Measurements from ENCODE around the gene GOLT1A.

The GOLT1A gene

GRCh38 chr1:204261746-204262505, 48.1 kb upstream of the GOLT1A start:
- Histone ChIP-seq H2AFZ (ENCODE audit: low read length) (no peak overlapping the region), H3K4me2 (ENCODE audit: low read length) (no peak overlapping the region), H4K20me1 (ENCODE audit: insufficient read depth, low read length) (no peaks in the 10 kb centered on the region), H3K27ac (ENCODE audit: low read depth, low read length, poor library complexity, severe bottlenecking) (no peak overlapping the region), H3K27me3 (ENCODE audit: insufficient read depth, low read length) (peaks cover 4% of the 10 kb centered on the region), H3K36me3 (ENCODE audit: insufficient read depth, low read length) (no peaks in the 10 kb centered on the region), H3F3A (ENCODE audit: insufficient read depth, low read length) (no peaks in the 10 kb centered on the region), H3K9me2 (ENCODE audit: low read depth, low read length) (no peaks in the 10 kb centered on the region), H3K9me3 (ENCODE audit: low read length) (no peaks in the 10 kb centered on the region), H3K4me3 (ENCODE audit: low read depth, low read length, poor library complexity, severe bottlenecking) (no peak overlapping the region), H3K4me1 (ENCODE audit: insufficient read depth, low read length, severe bottlenecking) (no peaks in the 10 kb centered on the region), H3K79me2 (ENCODE audit: insufficient read depth, low read length) (no peaks in the 10 kb centered on the region), H3K9ac (ENCODE audit: low read length) (no peak overlapping the region)
- TF ChIP-seq CTCF (IDR thresholded peaks at IDR 0.05; ENCODE audit: low read length) (no peak), EZH2 (IDR thresholded peaks at IDR 0.05; ENCODE audit: borderline replicate concordance, low read length) (no peak)

- Histone ChIP-seq H3K9ac (ENCODE audit: low read length) (no peak overlapping the region), H3K36me3 (ENCODE audit: insufficient read depth, low read length) (no peaks in the 10 kb centered on the region), H3K9me3 (ENCODE audit: low read length) (no peaks in the 10 kb centered on the region), H4K20me1 (ENCODE audit: insufficient read depth, low read length) (no peaks in the 10 kb centered on the region), H3K27me3 (ENCODE audit: insufficient read depth, low read length) (peaks cover 7% of the 10 kb centered on the region), H3K4me1 (ENCODE audit: insufficient read depth, low read length, severe bottlenecking) (no peaks in the 10 kb centered on the region), H3F3A (ENCODE audit: insufficient read depth, low read length) (no peaks in the 10 kb centered on the region), H2AFZ (ENCODE audit: low read length) (no peak overlapping the region), H3K4me2 (ENCODE audit: low read length) (no peak overlapping the region), H3K79me2 (ENCODE audit: insufficient read depth, low read length) (no peaks in the 10 kb centered on the region), H3K9me2 (ENCODE audit: low read depth, low read length) (no peaks in the 10 kb centered on the region), H3K27ac (ENCODE audit: low read depth, low read length, poor library complexity, severe bottlenecking) (no peak overlapping the region), H3K4me3 (ENCODE audit: low read depth, low read length, poor library complexity, severe bottlenecking) (no peak overlapping the region)
- TF ChIP-seq EZH2 (IDR thresholded peaks at IDR 0.05; ENCODE audit: borderline replicate concordance, low read length): no peak
- TF ChIP-seq CTCF (IDR thresholded peaks at IDR 0.05; ENCODE audit: low read length): no peak
Measured at GRCh38 chr1:204261266-204261665, 47.5 kb upstream of the GOLT1A start.

GRCh38 chr1:204260601-204261197, 46.9 kb upstream of the GOLT1A start:
- Histone ChIP-seq H3K27ac (ENCODE audit: low read depth, low read length, poor library complexity, severe bottlenecking) (no peak overlapping the region), H3K27me3 (ENCODE audit: insufficient read depth, low read length) (peaks cover 7% of the 10 kb centered on the region), H3K36me3 (ENCODE audit: insufficient read depth, low read length) (no peaks in the 10 kb centered on the region), H2AFZ (ENCODE audit: low read length) (no peak overlapping the region), H3K79me2 (ENCODE audit: insufficient read depth, low read length) (no peaks in the 10 kb centered on the region), H3K9me2 (ENCODE audit: low read depth, low read length) (no peaks in the 10 kb centered on the region), H3F3A (ENCODE audit: insufficient read depth, low read length) (no peaks in the 10 kb centered on the region), H3K9ac (ENCODE audit: low read length) (no peak overlapping the region), H3K4me1 (ENCODE audit: insufficient read depth, low read length, severe bottlenecking) (no peaks in the 10 kb centered on the region), H3K9me3 (ENCODE audit: low read length) (no peaks in the 10 kb centered on the region), H3K4me3 (ENCODE audit: low read depth, low read length, poor library complexity, severe bottlenecking) (no peak overlapping the region), H4K20me1 (ENCODE audit: insufficient read depth, low read length) (no peaks in the 10 kb centered on the region), H3K4me2 (ENCODE audit: low read length) (no peak overlapping the region)
- TF ChIP-seq CTCF (IDR thresholded peaks at IDR 0.05; ENCODE audit: low read length): no peak
- no peak for TF ChIP-seq EZH2 (IDR thresholded peaks at IDR 0.05; ENCODE audit: borderline replicate concordance, low read length)
